OCI-LY7 (cell line): Measurements from ENCODE around the gene RUNX1. TPM values are rescaled to one million over a fixed set of nuclear protein-coding genes. Genes with fewer than 3 reads are reported as not detected.

Experiments used
- BruUV-seq: library from RNA; stranded (reverse); fragments of 400-500 nt; replicated peaks from 2 replicates; lab custom pipeline; 2021; lab: Mats Ljungman, UMichigan
- CTCF ChIA-PET: fragments of 300-600 bp; sonication (Branson Sonifier 250); formaldehyde crosslinking; loops from one replicate; lab custom pipeline; 2022; ENCODE audit warnings: antibody characterized with exemption; ENCODE audit not compliant: unreplicated experiment; lab: Charles Lee
- POLR2A ChIA-PET: fragments of 300-600 bp; sonication (Branson Sonifier 250); formaldehyde crosslinking; loops from one replicate; lab custom pipeline; 2022; ENCODE audit warnings: antibody characterized with exemption; lab: Charles Lee
- DNase-seq: peaks from one replicate; pipeline ENCODE4 v3.0.0-alpha.2; 2015; ENCODE audit warnings: low spot score
- H2AFZ ChIP-seq: fragments of 200-600 bp; sonication (generic), shearing (Covaris generic); 2 replicates; pipeline ENCODE4 v1.6.1; 2014; ENCODE audit warnings: mild to moderate bottlenecking, antibody characterized with exemption, low read length, moderate library complexity
- H3K27ac ChIP-seq: fragments of 200-600 bp; sonication (generic); 2 replicates; pipeline ENCODE4 v1.5.1; 2014; ENCODE audit warnings: mixed run types, low read depth, mild to moderate bottlenecking, moderate library complexity, low read length, inconsistent platforms; ENCODE audit not compliant: poor library complexity, severe bottlenecking
- H3K36me3 ChIP-seq: fragments of 200-600 bp; sonication (generic); 2 replicates; pipeline ENCODE4 v1.6.1; 2014; ENCODE audit warnings: mild to moderate bottlenecking, antibody characterized with exemption, low read length, moderate library complexity, mixed read lengths; ENCODE audit not compliant: insufficient read depth
- H3K4me1 ChIP-seq: fragments of 200-600 bp; sonication (generic); 2 replicates; pipeline ENCODE4 v1.5.1; 2014; ENCODE audit warnings: mild to moderate bottlenecking, low read length; ENCODE audit not compliant: insufficient read depth, poor library complexity, severe bottlenecking
- H3K4me2 ChIP-seq: fragments of 200-600 bp; sonication (generic); 2 replicates; pipeline ENCODE4 v1.6.1; 2014; ENCODE audit warnings: mild to moderate bottlenecking, low read length
- H3K4me3 ChIP-seq: fragments of 200-600 bp; sonication (generic); 2 replicates; pipeline ENCODE4 v1.5.1; 2014; ENCODE audit warnings: mild to moderate bottlenecking, low read depth, low read length; ENCODE audit not compliant: poor library complexity, severe bottlenecking
- H3K79me2 ChIP-seq: fragments of 200-600 bp; sonication (generic); 2 replicates; pipeline ENCODE4 v1.6.1; 2016; ENCODE audit warnings: low read depth, mild to moderate bottlenecking, low read length, moderate library complexity, mixed read lengths; ENCODE audit not compliant: insufficient read depth
- H3K9me2 ChIP-seq: fragments of 200-600 bp; sonication (generic); 2 replicates; pipeline ENCODE4 v1.6.1; 2016; ENCODE audit warnings: mild to moderate bottlenecking, low read length, mixed read lengths; ENCODE audit not compliant: insufficient read depth
- H3K9me3 ChIP-seq: fragments of 200-600 bp; sonication (generic); 2 replicates; pipeline ENCODE4 v1.6.1; 2014; ENCODE audit warnings: mild to moderate bottlenecking, mixed run types, low read length, mixed read lengths
- H4K20me1 ChIP-seq: fragments of 200-600 bp; sonication (generic); 2 replicates; pipeline ENCODE4 v1.6.1; 2014; ENCODE audit warnings: mild to moderate bottlenecking, antibody characterized with exemption, low read length, moderate library complexity, mixed read lengths; ENCODE audit not compliant: insufficient read depth
- EZH2phosphoT487 ChIP-seq: fragments of 200-600 bp; sonication (generic); IDR thresholded peaks from 2 replicates; pipeline ENCODE4 v1.6.1; 2018; ENCODE audit warnings: low read depth, borderline replicate concordance, mild to moderate bottlenecking, mixed run types, antibody characterized with exemption, low read length, moderate library complexity, mixed read lengths
- intact Hi-C: fragments of 100-400 bp; cut with micrococcal nuclease; formaldehyde crosslinking; loops from one replicate; pipeline ENCODE4 v1.10.0; 2022; ENCODE audit not compliant: unreplicated experiment
- total RNA-seq, 2 experiments: library from RNA; depleted of rRNA in 1 of 2; stranded (reverse); fragments of >200 nt in 1 of 2; shearing (Covaris generic) in 1 of 2; gene quantifications; 2 replicates each; pipeline ENCODE4 v1.2.3, GENCODE V29; 2014 to 2022
- TF ChIP-seq, protein P1 (sequence below): fragments of 200-600 bp; sonication (generic); conservative IDR thresholded peaks from 2 replicates; pipeline ENCODE4 v1.5.1; 2014; ENCODE audit warnings: mild to moderate bottlenecking, antibody characterized with exemption, low read length, moderate library complexity, mixed read lengths

RUNX1 gene
- total RNA-seq, 2 experiments from 2014 or later: 30.5 to 40.8 TPM

DNA sequence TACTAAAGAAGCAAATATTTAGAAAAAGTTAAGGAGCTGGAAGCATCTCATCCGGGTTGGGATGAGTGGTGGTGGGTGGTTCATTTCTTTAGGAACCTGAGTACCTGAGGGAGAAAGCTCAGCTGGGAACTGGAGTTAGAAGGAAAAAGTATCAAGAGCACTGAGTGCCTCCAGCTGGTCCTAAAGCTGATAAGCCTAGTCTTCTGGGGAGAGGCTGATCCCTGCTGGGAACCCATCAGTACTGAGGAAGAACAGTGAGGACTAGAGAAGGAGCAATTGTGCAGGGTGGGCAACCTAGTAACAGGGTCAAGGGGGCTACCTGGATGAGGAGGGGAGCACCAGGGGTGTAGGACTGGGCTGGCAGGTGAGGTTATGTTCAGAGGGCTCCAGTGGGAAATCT is 89.5 kb downstream of the RUNX1 start:
- BruUV-seq: no TSS peak
- no peak for DNase-seq
- intact Hi-C loops: no loop called here
- H2AFZ ChIP-seq: no peak overlapping the region
- 0 out of 2 replicates have a peak, but pooled peaks cover 3% of the 10 kb centered on the region for H4K20me1 ChIP-seq
- H3K36me3 ChIP-seq: peaks cover 34% of the 10 kb centered on the region
- H3K9me2 ChIP-seq: no peaks in the 10 kb centered on the region
- TF ChIP-seq, protein P1, sequence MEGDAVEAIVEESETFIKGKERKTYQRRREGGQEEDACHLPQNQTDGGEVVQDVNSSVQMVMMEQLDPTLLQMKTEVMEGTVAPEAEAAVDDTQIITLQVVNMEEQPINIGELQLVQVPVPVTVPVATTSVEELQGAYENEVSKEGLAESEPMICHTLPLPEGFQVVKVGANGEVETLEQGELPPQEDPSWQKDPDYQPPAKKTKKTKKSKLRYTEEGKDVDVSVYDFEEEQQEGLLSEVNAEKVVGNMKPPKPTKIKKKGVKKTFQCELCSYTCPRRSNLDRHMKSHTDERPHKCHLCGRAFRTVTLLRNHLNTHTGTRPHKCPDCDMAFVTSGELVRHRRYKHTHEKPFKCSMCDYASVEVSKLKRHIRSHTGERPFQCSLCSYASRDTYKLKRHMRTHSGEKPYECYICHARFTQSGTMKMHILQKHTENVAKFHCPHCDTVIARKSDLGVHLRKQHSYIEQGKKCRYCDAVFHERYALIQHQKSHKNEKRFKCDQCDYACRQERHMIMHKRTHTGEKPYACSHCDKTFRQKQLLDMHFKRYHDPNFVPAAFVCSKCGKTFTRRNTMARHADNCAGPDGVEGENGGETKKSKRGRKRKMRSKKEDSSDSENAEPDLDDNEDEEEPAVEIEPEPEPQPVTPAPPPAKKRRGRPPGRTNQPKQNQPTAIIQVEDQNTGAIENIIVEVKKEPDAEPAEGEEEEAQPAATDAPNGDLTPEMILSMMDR: no peak
- TF ChIP-seq EZH2phosphoT487: no peak
- CTCF ChIA-PET: no interaction called here
- H3K4me2 ChIP-seq: no peak overlapping the region
- no peak overlapping the region for H3K4me3 ChIP-seq
- no peaks in the 10 kb centered on the region for H3K9me3 ChIP-seq
- H3K79me2 ChIP-seq: peaks cover 7% of the 10 kb centered on the region; the same call in 1 of the 2 replicates
- H3K27ac ChIP-seq: no peak overlapping the region
- POLR2A ChIA-PET: interaction anchor here (1.4 to 2.1 kb wide), 3 partner anchors 9 to 24 kb away, joined by 3 to 7 read pairs (median 5); no protein-coding TSS in a partner anchor
- no peaks in the 10 kb centered on the region for H3K4me1 ChIP-seq

- H4K20me1 ChIP-seq: 0 out of 2 replicates have a peak, but pooled peaks cover 3% of the 10 kb centered on the region
- intact Hi-C loops: no loop called here
These were observed 91.1 kb downstream of the RUNX1 start for GRCh38 chr21:34958040-34958439.

More at GRCh38 chr21:34958040-34958439, 91.1 kb downstream of the RUNX1 start:
- Histone ChIP-seq H2AFZ (no peak overlapping the region), H3K4me3 (no peak overlapping the region), H3K79me2 (peaks cover 11% of the 10 kb centered on the region; the same call in 1 of the 2 replicates), H3K4me1 (no peaks in the 10 kb centered on the region), H3K4me2 (no peak overlapping the region), H3K27ac (no peak overlapping the region), H3K9me3 (no peaks in the 10 kb centered on the region), H3K9me2 (no peaks in the 10 kb centered on the region), H3K36me3 (peaks cover 28% of the 10 kb centered on the region)
- CTCF ChIA-PET: no interaction called here
- TF ChIP-seq, protein P1: no peak
- TF ChIP-seq EZH2phosphoT487: no peak
- POLR2A ChIA-PET: no interaction called here
- no peak for DNase-seq
- no TSS peak for BruUV-seq
